ENCODE measurements around the gene ATP11A.

DNA sequence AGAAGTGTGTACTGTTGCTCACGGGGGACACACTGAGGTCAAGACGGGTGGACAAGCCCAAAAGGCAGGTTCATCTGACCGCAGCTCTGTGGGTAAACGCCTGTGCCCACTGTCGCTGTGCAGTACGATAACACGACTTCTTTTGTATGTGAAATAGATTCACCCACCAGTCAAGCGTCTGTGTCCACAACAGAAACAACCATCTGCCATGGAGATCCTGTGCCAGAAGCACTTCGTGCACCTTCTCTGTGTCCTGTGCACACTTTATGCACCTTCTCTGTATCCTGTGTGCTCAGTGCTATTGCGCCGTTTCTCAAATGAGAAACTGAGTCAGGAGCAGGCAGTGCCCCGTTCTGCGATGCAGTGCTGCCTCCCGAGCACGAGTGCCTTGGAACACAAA, 138.9 kb downstream of the ATP11A start:
- no peak for TF ChIP-seq GATA3 (IDR thresholded peaks at IDR 0.05; ENCODE audit: low read depth, low read length)
- TF ChIP-seq GATA2 (IDR thresholded peaks at IDR 0.05; ENCODE audit: low read depth, low read length): no peak
